Colonic mucosa (tissue), 4 donors: ENCODE measurements around the gene CDT1. TPM values are rescaled to one million over a fixed set of nuclear protein-coding genes. Genes with fewer than 3 reads are reported as not detected.

Experiments used
- DNase-seq: peaks from one replicate; pipeline ENCODE4 v3.0.0-alpha.2; 2020
- H3K27ac ChIP-seq: fragments of 200-600 bp; one replicate; pipeline ENCODE4 v1.8.0; 2021
- H3K27me3 ChIP-seq: fragments of 200-600 bp; one replicate; pipeline ENCODE4 v1.8.0; 2021
- H3K36me3 ChIP-seq: fragments of 200-600 bp; one replicate; pipeline ENCODE4 v1.8.0; 2021
- H3K4me1 ChIP-seq: fragments of 200-600 bp; one replicate; pipeline ENCODE4 v1.8.0; 2021; ENCODE audit warnings: mild to moderate bottlenecking
- H3K4me3 ChIP-seq: fragments of 200-600 bp; one replicate; pipeline ENCODE4 v1.8.0; 2021
- H3K9ac ChIP-seq, 2 donors: one replicate each; pipeline ENCODE4 v1.7.0; 2013; ENCODE audit warnings: control low read depth in 2 of 2, low read depth in 2 of 2, low read length in 2 of 2
- H3K9me3 ChIP-seq: fragments of 200-600 bp; one replicate; pipeline ENCODE4 v1.8.0; 2021
- intact Hi-C: fragments of 100-400 bp; cut with DNase I; formaldehyde crosslinking; loops from one replicate; pipeline ENCODE4 v1.14.1; 2022
- total RNA-seq, 2 donors: library from RNA; stranded (reverse); fragmentation: NEBNext Ultra II Directional in 1 of 2; extraction: Animal tissue kit (Norgen Biotek cat#: 25700) in 1 of 2; gene quantifications; one replicate each; pipeline ENCODE4 v1.2.1, GENCODE V29; 2021
- TF ChIP-seq, protein P1 (sequence below): fragments of 200-600 bp; IDR thresholded peaks from one replicate; pipeline ENCODE4 v1.8.0; 2022; ENCODE audit warnings: antibody characterized with exemption, mild to moderate bottlenecking
- donor health status: healthy.
- donor health status: DM: no; HTN: no; CAD: no.
- donor health status: DM: no; HTN: no; CAD: no.

The CDT1 gene
- total RNA-seq, 2 donors from 2014 or later: 14.9 to 71.7 TPM

DNA sequence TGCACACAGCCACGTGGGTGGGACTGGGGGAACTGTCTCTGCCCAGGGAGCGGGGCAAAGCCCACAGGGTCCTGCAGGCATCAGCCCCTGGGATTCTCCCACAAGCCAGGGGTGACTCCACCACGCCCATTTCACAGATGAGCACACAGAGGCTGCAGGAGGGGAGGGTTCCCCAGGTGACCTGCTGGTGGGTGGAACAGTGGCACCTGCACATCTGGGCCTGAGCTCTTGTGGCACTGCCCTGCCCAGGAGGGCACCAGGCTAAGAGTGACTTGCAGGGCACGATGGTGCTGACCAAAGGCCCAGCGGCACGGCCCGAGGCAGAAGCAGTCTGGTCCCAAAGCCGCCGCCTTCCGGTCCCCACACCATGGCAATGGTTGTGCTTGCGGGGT, 42.5 kb upstream of the CDT1 start:
- H3K36me3 ChIP-seq: no peaks in the 10 kb centered on the region
- no peaks in the 10 kb centered on the region for H3K27me3 ChIP-seq
- H3K4me1 ChIP-seq: peaks cover 39% of the 10 kb centered on the region
- H3K4me3 ChIP-seq: no peak overlapping the region
- no peak for DNase-seq
- peak overlapping the region in 1 of 2 donors; percentile 15 for H3K9ac ChIP-seq
- peak overlapping the region; percentile 44 for H3K27ac ChIP-seq
- H3K9me3 ChIP-seq: no peaks in the 10 kb centered on the region
- TF ChIP-seq, protein P1, sequence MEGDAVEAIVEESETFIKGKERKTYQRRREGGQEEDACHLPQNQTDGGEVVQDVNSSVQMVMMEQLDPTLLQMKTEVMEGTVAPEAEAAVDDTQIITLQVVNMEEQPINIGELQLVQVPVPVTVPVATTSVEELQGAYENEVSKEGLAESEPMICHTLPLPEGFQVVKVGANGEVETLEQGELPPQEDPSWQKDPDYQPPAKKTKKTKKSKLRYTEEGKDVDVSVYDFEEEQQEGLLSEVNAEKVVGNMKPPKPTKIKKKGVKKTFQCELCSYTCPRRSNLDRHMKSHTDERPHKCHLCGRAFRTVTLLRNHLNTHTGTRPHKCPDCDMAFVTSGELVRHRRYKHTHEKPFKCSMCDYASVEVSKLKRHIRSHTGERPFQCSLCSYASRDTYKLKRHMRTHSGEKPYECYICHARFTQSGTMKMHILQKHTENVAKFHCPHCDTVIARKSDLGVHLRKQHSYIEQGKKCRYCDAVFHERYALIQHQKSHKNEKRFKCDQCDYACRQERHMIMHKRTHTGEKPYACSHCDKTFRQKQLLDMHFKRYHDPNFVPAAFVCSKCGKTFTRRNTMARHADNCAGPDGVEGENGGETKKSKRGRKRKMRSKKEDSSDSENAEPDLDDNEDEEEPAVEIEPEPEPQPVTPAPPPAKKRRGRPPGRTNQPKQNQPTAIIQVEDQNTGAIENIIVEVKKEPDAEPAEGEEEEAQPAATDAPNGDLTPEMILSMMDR: no peak
- intact Hi-C loops: no loop called here

DNA sequence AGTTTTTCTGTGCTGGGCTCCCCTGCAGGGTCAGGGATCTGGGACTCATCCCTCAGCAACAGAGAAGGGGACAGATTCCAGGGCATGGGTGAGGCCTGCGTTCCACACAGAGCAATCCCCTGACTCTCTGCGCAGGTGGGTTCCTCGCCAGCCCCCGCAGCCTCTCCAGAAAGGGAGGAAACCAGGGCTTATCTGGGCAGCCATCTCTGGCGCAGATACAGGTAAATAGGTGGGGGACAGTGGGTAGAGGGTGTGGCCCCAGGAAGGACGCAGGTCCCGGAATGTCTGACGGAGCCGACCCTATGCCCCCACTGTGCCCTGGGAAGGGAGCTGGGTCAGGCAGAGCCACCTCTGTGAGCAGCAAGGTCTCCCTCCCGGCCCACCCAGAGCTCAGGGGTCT, 41.8 kb upstream of the CDT1 start:
- Histone ChIP-seq H3K9me3 (no peaks in the 10 kb centered on the region), H3K27ac (no peak overlapping the region), H3K36me3 (no peaks in the 10 kb centered on the region), H3K4me1 (peaks cover 39% of the 10 kb centered on the region), H3K9ac (no peak overlapping the region), H3K4me3 (no peak overlapping the region), H3K27me3 (no peaks in the 10 kb centered on the region)
- intact Hi-C loops: no loop called here
- TF ChIP-seq, protein P1: no peak
- DNase-seq: peak; percentile 59

DNA sequence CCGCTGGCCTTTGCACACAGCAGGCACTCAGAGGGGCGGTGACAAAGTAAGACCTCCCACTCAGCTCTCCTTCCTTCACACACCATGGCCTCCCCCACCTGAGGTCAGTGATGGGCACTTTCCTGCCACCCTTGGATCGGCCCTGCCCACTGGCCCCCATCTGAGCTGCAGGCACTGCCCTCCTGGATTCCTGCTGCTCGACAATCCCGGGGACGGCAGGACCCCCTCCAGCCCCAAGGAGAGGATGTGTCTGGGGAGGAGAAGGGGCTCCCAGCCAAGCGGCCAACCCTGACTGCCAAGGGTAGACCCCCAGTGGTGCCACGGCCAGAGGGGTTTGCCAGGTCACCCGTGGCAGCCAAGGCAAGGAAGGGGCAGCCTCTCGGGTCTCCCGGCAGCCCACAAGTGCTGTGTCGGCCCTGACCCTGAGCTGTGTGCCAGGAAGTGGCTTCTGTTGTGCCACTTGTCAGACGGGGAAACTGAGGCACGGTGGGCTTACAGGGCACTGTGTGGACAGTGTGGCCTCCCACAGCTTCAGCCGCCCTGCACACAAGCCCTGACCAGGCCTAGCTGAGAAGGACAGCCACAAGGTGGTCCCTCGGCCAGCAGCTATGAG, 41.2 kb upstream of the CDT1 start:
- Histone ChIP-seq H3K4me3 (no peak overlapping the region), H3K27ac (no peak overlapping the region), H3K36me3 (no peaks in the 10 kb centered on the region), H3K9ac (no peak overlapping the region), H3K4me1 (peaks cover 39% of the 10 kb centered on the region), H3K9me3 (no peaks in the 10 kb centered on the region), H3K27me3 (no peaks in the 10 kb centered on the region)
- no peak for DNase-seq
- TF ChIP-seq, protein P1: no peak
- intact Hi-C loops: no loop called here

DNA sequence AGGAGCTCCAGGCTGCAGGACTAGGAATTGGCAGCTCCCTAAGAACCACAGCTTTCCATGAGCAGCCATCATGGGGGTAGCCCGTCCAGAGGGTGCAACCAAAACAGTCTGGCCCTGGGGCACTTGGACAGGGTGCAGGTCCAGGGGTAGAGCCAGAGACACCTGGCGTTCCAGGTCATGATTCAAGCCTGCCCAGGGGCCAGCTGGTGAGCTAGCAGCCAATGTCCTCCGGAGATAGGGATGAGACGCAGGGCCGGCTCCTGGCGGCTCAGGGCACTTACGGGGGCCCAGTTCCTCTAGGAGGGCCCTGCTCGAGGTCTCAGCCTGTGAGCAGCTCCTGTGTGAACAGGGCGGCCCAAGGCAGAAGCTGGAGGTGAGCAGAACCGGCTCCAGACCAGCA, 40.6 kb upstream of the CDT1 start:
- intact Hi-C loops: no loop called here
- Histone ChIP-seq H3K4me3 (no peak overlapping the region), H3K9me3 (no peaks in the 10 kb centered on the region), H3K27me3 (no peaks in the 10 kb centered on the region), H3K36me3 (no peaks in the 10 kb centered on the region), H3K27ac (no peak overlapping the region), H3K4me1 (peaks cover 40% of the 10 kb centered on the region), H3K9ac (no peak overlapping the region)
- no peak for DNase-seq
- TF ChIP-seq, protein P1: no peak

DNA sequence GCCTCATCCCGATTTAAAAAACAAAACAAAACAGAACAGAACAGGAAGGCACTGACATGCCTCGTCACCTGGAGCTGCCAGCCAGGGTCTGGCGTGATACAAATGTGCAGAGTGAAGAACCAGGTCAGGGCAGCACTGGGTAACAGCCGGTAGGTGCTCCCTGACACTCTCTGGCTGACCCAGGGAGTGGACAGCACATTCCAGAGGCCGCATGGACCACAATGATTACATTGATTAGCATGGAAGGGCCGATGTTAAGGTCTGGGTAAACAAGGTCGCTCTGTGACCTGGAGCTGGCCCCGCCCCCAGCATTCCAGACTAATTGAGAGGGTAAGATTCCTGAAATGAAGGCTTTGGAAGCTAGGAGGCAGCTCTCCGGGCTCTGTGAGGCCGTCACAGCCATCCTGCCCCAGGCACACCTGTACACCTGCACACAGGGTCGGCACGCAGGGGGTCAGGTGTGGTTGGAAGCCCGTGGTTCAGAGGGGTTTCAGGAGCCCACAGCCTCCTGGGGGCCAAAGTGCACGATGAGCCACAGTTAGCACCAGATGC, 40.0 kb upstream of the CDT1 start:
- Histone ChIP-seq H3K36me3 (no peaks in the 10 kb centered on the region), H3K27ac (no peak overlapping the region), H3K4me1 (peaks cover 47% of the 10 kb centered on the region), H3K27me3 (no peaks in the 10 kb centered on the region), H3K4me3 (no peak overlapping the region), H3K9ac (peak overlapping the region in 1 of 2 donors; percentile 21), H3K9me3 (no peaks in the 10 kb centered on the region)
- TF ChIP-seq, protein P1: no peak
- DNase-seq: no peak
- intact Hi-C loops: no loop called here
